Stomach (tissue), 9 donors: Measurements from ENCODE around the gene PRKCSH. TPM values are rescaled to one million over a fixed set of nuclear protein-coding genes. Genes with fewer than 3 reads are reported as not detected.
"Not testable (repeated sequence)": the region's sequence is repeated elsewhere in the genome, so short reads cannot be mapped to it uniquely, and the experiment has no call there.

ENCODE experiments used
- DNase-seq, 2 donors: peaks; one replicate each; pipeline versions ENCODE4 v3.0.0 to v3.0.0-alpha.2; 2013 to 2019
- H3K27ac ChIP-seq, 5 donors: fragments of 200-600 bp in 4 of 5; sonication (generic) in 4 of 5; one replicate each; pipeline ENCODE4 v1.5.1; 2013 to 2019; ENCODE audit warnings: mild to moderate bottlenecking in 1 of 5, moderate library complexity in 1 of 5
- H3K27me3 ChIP-seq, 3 donors: fragments of 200-600 bp; sonication (generic); one replicate each; pipeline ENCODE4 v1.5.1; 2017 to 2019; ENCODE audit warnings: mixed run types in 1 of 3
- H3K36me3 ChIP-seq, 4 donors: fragments of 200-600 bp; sonication (generic); 1 replicate in 3 of 4; 2 replicates in 1 of 4; pipeline ENCODE4 v1.5.1; 2016 to 2019
- H3K4me1 ChIP-seq, 4 donors: fragments of 200-600 bp; sonication (generic); one replicate each; pipeline ENCODE4 v1.5.1; 2016 to 2019
- H3K4me3 ChIP-seq, 4 donors: fragments of 200-600 bp; sonication (generic) in 3 of 4; one replicate each; pipeline ENCODE4 v1.5.1; 2016 to 2019; ENCODE audit warnings: mild to moderate bottlenecking in 1 of 4
- H3K9me3 ChIP-seq, 4 donors: fragments of 200-600 bp; sonication (generic); one replicate each; pipeline ENCODE4 v1.5.1; 2016 to 2019
- CTCF ChIP-seq, 7 experiments: fragments of 450-650 bp in 4 of 7; fragments of 200-600 bp in 3 of 7; sonication (generic) in 3 of 7; IDR thresholded peaks; one replicate each; pipeline ENCODE4 v1.5.1; 2016 to 2019; ENCODE audit warnings: antibody characterized with exemption in 7 of 7, control low read depth in 2 of 7, mild to moderate bottlenecking in 1 of 7
- EP300 ChIP-seq: sonication (generic); formaldehyde crosslinking; IDR thresholded peaks from one replicate; pipeline ENCODE4 v1.6.1; 2017; ENCODE audit warnings: antibody characterized with exemption
- POLR2A ChIP-seq, 4 donors: fragments of 450-650 bp; IDR thresholded peaks; one replicate each; pipeline ENCODE4 v1.6.1; 2016; ENCODE audit warnings: antibody characterized with exemption in 4 of 4, control low read depth in 2 of 4, mild to moderate bottlenecking in 1 of 4, moderate library complexity in 1 of 4
- POLR2AphosphoS5 ChIP-seq, 3 donors: sonication (generic); formaldehyde crosslinking; IDR thresholded peaks; one replicate each; pipeline ENCODE4 v1.6.1; 2016; ENCODE audit warnings: antibody characterized with exemption in 3 of 3
- WGBS, 5 donors: extraction: QIAGEN DNeasy Blood & Tissue Kit in 3 of 5; methylation state at CpG; one replicate each; pipeline versions ENCODE4 v1.1.5 to v1.1.7; 2013 to 2018; 5-methylcytosine and 5-hydroxymethylcytosine counted together
- intact Hi-C: fragments of 100-400 bp; cut with DNase I; formaldehyde crosslinking; loops from one replicate; pipeline ENCODE4 v1.15.1; 2023; ENCODE audit warnings: low total_unique reads
- polyA plus RNA-seq, 3 donors: library from polyadenylated mRNA; stranded (reverse); fragments of 200-250 nt; gene quantifications; one replicate each; pipeline ENCODE4 v1.2.3, GENCODE V29; 2013
- total RNA-seq, 5 donors: library from RNA; depleted of rRNA; stranded (reverse); fragments of >200 nt; gene quantifications; one replicate each; pipeline versions ENCODE4 v1.1.0 to v1.2.3, GENCODE V29; 2014 to 2016
- donor health status: healthy with polysubstance abuse.
- donor health status: Bipolar disorder and iron deficiency.
- donor health status: healthy.

Gene PRKCSH
- total and polyA plus RNA-seq, 8 donors, result 30.3 to 221 (median 112) TPM

GRCh38 chr19:11458236-11458900 lies 22.9 kb downstream of the PRKCSH start:
- 80 to 89% (median 86%) methylated on average over 19 of the region's 19 CpGs for WGBS, 5 donors
- no peak for DNase-seq

GRCh38 chr19:11458912-11459311 lies 23.5 kb downstream of the PRKCSH start:
- H3K4me1 ChIP-seq, H3K4me3 ChIP-seq, H3K9me3 ChIP-seq, H3K27ac ChIP-seq, intact Hi-C loops, H3K36me3 ChIP-seq, DNase-seq: not testable (repeated sequence)
- WGBS, 5 donors, result 76 to 86% (median 79%) methylated on average over 11 of the region's 11 CpGs
- H3K27me3 ChIP-seq, result peaks cover 0 to 42% (median 0%) of the 10 kb centered on the region in 3 donors

More at GRCh38 chr19:11458236-11458900, 22.9 kb downstream of the PRKCSH start:
- H3K9me3 ChIP-seq, result no peaks in the 10 kb centered on the region
- H3K27ac ChIP-seq, result no peak overlapping the region
- TF ChIP-seq EP300 (no peak), POLR2AphosphoS5 (IDR thresholded peaks at IDR 0.05) (no peak), CTCF (IDR thresholded peaks at IDR 0.05) (no peak), POLR2A (IDR thresholded peaks at IDR 0.05) (no peak)
- H3K27me3 ChIP-seq, result peaks cover 0 to 45% (median 0%) of the 10 kb centered on the region in 3 donors
- H3K4me1 ChIP-seq, result peaks cover 0 to 5% (median 0%) of the 10 kb centered on the region in 4 donors
- H3K36me3 ChIP-seq, result no peaks in the 10 kb centered on the region
- no peak overlapping the region for H3K4me3 ChIP-seq
- intact Hi-C loops, result no loop called here

- H3K27me3 ChIP-seq, result peaks cover 0 to 38% (median 0%) of the 10 kb centered on the region in 3 donors
- H3K4me3 ChIP-seq, result no peak overlapping the region
- peaks cover 0 to 5% (median 0%) of the 10 kb centered on the region in 4 donors for H3K4me1 ChIP-seq
- no peaks in the 10 kb centered on the region for H3K36me3 ChIP-seq
- H3K27ac ChIP-seq, result no peak overlapping the region
- TF ChIP-seq POLR2AphosphoS5 (IDR thresholded peaks at IDR 0.05) (no peak), POLR2A (IDR thresholded peaks at IDR 0.05) (no peak), EP300 (no peak), CTCF (IDR thresholded peaks at IDR 0.05) (no peak)
- intact Hi-C loops, result no loop called here
- H3K9me3 ChIP-seq, result no peaks in the 10 kb centered on the region
- WGBS, 5 donors, result 45 to 66% (median 53%) methylated on average over 4 of the region's 4 CpGs
- no peak for DNase-seq
Observed at GRCh38 chr19:11460207-11460606, 24.8 kb downstream of the PRKCSH start.

GRCh38 chr19:11461453-11461852 lies 26.0 kb downstream of the PRKCSH start:
- H3K9me3 ChIP-seq, result no peaks in the 10 kb centered on the region
- H3K36me3 ChIP-seq, result no peaks in the 10 kb centered on the region
- H3K27me3 ChIP-seq, result peaks cover 0 to 50% (median 0%) of the 10 kb centered on the region in 3 donors
- no peak overlapping the region for H3K27ac ChIP-seq
- DNase-seq, result no peak
- peaks cover 0 to 5% (median 0%) of the 10 kb centered on the region in 4 donors for H3K4me1 ChIP-seq
- no peak for TF ChIP-seq POLR2AphosphoS5 (IDR thresholded peaks at IDR 0.05)
- no peak for TF ChIP-seq POLR2A (IDR thresholded peaks at IDR 0.05)
- H3K4me3 ChIP-seq, result no peak overlapping the region
- intact Hi-C loops, result no loop called here
- 64 to 76% (median 70%) methylated on average over 2 of the region's 2 CpGs for WGBS, 5 donors

GRCh38 chr19:11463391-11463790 lies 28.0 kb downstream of the PRKCSH start:
- no peaks in the 10 kb centered on the region for H3K9me3 ChIP-seq
- no peak overlapping the region for H3K27ac ChIP-seq
- WGBS, 5 donors, result 64 to 74% (median 67%) methylated on average over 10 to 12 of the region's 12 CpGs
- H3K4me3 ChIP-seq, result no peak overlapping the region
- H3K27me3 ChIP-seq, result peaks cover 0 to 40% (median 0%) of the 10 kb centered on the region in 3 donors
- TF ChIP-seq POLR2AphosphoS5 (IDR thresholded peaks at IDR 0.05) (no peak), CTCF (IDR thresholded peaks at IDR 0.05) (no peak), EP300 (no peak), POLR2A (IDR thresholded peaks at IDR 0.05) (no peak)
- no peaks in the 10 kb centered on the region for H3K4me1 ChIP-seq
- no peaks in the 10 kb centered on the region for H3K36me3 ChIP-seq
- intact Hi-C loops, result no loop called here
- no peak for DNase-seq
